ENCODE measurements around the gene PRPF38A. TPM values are rescaled to one million over a fixed set of nuclear protein-coding genes. Genes with fewer than 3 reads are reported as not detected.

The PRPF38A gene
- total RNA-seq, 1 experiment from 2014 or later, result 16.6 TPM

DNA sequence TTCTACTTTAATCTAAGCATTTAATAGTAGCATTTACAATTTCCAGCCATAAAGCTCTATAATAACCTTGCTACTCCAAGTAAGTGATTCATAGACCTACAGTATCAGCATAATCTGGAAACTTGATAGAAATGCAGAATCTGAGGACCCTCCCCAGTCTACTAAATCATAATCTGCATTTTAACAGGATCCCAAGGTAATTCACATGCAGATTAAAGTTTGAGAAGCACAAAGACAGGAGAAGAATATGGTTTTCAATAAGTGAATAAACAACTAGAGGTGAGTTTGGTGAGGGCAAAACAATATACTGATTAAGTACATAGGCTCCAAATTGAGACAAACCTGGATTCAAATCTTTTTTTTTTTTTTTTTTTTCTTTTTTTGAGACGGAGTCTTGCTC, 57.4 kb downstream of the PRPF38A start:
- DNase-seq (ENCODE audit: low read depth), result no peak

DNA sequence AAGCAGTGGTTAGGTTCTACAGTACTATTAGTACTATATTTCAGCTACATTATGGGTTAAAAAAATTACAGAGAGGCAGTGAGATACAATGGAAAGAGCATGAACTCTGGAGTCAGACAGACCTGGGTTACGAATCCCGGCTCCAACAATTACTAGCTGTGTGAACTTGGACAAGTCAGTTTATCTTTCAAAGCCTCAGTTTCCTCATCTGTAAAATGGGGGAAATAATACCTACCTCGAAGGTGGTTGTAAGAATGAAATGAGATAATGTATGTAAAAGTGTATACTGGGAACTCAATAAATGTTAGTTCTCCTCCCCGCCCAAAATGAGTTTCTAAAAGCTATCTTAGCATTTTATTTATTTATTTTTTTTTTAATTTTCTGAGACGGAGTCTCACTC, 59.5 kb downstream of the PRPF38A start:
- DNase-seq (ENCODE audit: low read depth), result no peak

DNA sequence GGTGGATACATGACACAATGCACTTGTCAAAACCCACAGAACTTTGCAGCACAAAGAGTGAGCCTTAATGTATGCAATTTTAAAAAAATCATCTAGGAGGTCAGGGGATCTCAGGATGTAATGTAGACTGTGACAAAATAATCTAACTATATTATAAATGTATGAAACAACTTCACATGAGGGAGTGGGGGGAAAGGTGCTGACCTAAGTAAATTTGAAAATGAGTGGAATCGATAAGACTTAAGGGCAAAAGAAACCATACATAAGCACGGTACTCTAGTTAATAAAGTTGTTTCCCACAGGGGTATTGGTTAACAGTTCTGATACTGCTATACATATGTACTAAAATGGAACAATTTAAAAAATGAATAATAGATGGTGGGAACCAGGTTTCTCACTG, 64.7 kb downstream of the PRPF38A start:
- no peak for DNase-seq (ENCODE audit: low read depth)

Other genes with a start within 250 kb of the PRPF38A start
- 18.3 and 19.9 TPM in 2 replicates for gene CC2D1B, start 38.4 kb upstream of the PRPF38A start, total RNA-seq (2014; rRNA removed; shearing (Covaris generic))
- gene ORC1, start 179 bp upstream of the PRPF38A start, total RNA-seq (2014; rRNA removed; shearing (Covaris generic)), result 18.4 and 20.7 TPM in 2 replicates
- gene TUT4, start 148.5 kb downstream of the PRPF38A start, total RNA-seq (2014; rRNA removed; shearing (Covaris generic)), result 16.1 and 27.5 TPM in 2 replicates
- 32.6 and 38.9 TPM in 2 replicates for gene GPX7, start 197.8 kb downstream of the PRPF38A start, total RNA-seq (2014; rRNA removed; shearing (Covaris generic))
- not detected in 2 replicates for gene SHISAL2A, start 228.6 kb downstream of the PRPF38A start, total RNA-seq (2014; rRNA removed; shearing (Covaris generic))

Data from RPMI7951 (cell line).